Hepatic stellate cell (primary cell): ENCODE data around the gene CD300A.

ENCODE experiments used
- DNase-seq: peaks from one replicate; pipeline ENCODE4 v3.0.0; 2011; ENCODE audit warnings: low spot score

Gene CD300A

GRCh38 chr17:74439691-74440567 is 26.5 kb upstream of the CD300A start:
- DNase-seq: no peak

DNA sequence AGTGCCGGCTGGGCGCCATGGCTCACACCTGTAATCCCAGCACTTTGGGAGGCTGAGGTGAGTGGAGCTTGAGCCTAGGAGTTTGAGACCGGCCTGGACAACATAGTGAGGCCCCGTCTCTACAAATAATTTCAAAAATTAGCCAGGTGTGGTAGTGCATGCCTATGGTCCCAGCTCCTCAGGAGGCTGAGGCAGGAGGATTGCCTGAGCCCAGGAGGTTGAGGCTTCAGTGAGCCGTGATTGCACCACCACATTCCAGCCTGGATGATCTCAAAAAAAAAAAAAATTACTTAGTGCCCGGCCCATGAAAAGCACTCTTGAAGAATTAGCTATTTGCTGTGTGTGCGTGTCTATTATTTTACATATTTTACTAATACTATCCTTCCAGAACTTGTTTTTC is 24.9 kb upstream of the CD300A start:
- DNase-seq: no peak

DNA sequence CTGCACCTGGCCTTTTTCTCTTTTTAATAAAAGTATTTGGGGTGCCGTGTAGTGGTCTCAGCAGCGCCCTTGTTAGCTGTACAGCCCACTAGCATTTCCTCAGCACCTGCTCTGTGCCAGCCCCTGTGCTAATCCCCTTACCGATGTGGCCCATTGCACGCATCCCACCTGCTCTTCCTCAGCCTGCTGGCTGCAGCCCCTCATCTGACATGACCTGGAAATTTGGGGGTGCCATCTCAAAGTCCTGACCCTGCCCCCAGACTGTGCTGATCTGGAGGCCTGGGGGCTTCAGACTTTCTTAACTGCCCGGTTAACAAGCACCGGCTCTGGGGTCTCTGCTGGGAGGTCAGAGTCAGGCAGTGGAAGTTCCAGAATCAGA is 24.2 kb upstream of the CD300A start:
- no peak for DNase-seq

GRCh38 chr17:74442670-74443515 is 23.5 kb upstream of the CD300A start:
- no peak for DNase-seq

GRCh38 chr17:74443516-74444296 is 22.7 kb upstream of the CD300A start:
- no peak for DNase-seq

- no peak for DNase-seq
These were observed 22.0 kb upstream of the CD300A start for GRCh38 chr17:74444406-74444805.

GRCh38 chr17:74445158-74445557 is 21.3 kb upstream of the CD300A start:
- DNase-seq: no peak

- DNase-seq: no peak
These were observed 19.6 kb upstream of the CD300A start for GRCh38 chr17:74446551-74447500.

DNA sequence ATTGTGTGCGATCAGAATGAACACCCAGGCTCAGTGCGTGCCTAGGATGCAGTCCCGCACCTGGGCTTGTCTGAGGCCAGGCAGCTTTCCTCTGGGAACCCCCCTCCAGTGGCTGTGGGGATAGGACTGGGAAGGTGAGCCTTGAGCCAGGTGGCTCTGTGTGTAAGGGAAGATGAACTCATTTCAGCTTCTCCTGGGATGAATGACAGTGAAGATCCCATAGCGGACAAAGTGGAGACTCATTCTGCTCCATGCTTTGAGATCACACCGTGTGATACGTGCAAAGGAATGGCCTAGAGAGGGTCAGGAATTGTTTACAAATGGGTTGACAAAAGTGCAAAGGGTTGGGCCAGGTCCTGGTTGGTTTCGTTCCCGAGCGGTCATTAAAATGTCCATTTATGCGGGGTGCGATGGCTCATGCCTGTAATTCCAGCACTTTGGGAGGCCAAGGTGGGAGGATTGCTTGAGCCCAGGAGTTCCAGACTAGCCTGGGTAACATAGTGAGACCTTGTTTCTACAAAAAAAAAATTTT is 18.7 kb upstream of the CD300A start:
- no peak for DNase-seq

- no peak for DNase-seq
These were observed 17.7 kb upstream of the CD300A start for GRCh38 chr17:74448756-74449155.

- no peak for DNase-seq
These were observed 17.1 kb upstream of the CD300A start for GRCh38 chr17:74449306-74449705.

- DNase-seq: no peak
These were observed 16.7 kb upstream of the CD300A start for GRCh38 chr17:74449773-74450172.

DNA sequence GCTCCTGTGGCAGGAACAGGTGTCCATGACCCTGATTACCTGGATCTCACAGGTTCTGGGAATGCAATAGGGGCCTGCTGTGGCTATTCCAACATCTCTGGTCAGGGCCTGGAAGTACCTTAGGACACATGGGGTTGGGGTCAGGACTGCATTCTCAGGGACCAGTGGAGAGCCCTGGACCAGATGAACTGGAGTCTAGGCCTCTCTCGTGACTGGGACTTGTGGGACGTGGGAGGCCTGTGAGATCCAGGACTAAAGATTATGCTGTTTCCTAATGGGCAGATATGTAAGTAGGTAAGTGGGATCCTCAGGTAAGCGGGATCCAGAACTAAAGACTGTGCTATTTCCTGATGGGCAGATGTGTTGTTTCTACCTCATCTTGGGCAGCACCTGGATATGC is 16.2 kb upstream of the CD300A start:
- DNase-seq: no peak

- no peak for DNase-seq
These were observed 15.5 kb upstream of the CD300A start for GRCh38 chr17:74450925-74451403.

DNA sequence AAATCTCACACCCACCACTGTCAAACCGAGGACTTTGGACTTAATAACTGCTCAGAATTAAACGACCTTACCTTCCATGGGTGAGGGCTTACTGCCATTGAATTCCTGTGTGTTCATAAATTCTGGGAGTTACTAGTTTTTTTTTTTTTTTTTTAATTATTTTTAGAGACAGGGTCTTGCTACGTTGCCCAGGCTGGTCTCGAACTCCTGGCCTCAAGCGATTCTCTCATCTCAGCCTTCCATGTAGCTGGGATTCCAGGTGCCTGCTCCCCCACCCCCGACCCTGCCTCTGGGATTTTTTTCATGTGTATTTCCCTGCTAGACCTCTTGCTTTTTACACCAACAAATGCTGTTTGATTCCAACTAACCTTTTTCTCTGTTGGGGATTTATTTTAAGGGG is 14.9 kb upstream of the CD300A start:
- no peak for DNase-seq

GRCh38 chr17:74452033-74452840 is 14.2 kb upstream of the CD300A start:
- DNase-seq: no peak

DNA sequence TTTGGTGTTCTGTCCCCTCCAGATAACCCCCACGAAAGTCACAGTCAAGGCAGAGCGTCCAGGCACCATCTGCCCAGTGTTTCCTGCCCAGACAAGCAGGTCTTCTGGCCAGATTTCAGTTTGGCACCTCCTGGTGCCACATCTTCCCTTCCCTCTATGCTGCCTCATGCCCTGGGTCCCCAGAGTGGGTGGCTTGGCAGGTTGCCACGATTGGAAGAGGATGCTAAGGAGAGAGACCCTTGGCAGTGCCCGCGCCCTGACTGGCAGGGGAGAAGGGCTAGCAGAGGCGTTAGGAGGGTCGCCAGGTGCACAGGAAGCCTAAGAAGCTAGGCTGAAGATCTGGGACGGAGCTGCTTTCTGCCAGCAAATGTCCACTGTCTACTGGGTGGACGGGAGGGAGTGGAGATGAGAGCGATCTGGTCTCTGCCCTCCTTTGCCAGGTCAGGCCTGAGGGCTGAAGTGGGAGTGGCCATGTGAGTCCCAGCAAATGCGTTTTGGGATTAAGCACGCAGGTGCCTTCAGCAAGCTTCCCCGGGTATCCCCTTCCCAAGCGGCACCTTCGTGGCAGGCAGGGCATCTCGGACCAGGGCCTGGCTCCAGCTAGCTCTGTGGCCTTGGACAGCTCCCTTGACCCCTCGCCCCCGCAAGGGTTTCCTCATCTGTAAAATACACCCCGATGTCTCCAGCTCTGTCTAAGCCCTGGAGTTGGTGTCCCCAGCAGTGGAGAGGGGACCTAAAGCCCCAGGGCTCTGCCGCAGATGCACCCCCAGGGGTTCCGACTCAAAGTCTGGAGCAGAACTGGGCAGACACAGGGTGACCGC is 13.4 kb upstream of the CD300A start:
- no peak for DNase-seq

GRCh38 chr17:74453665-74454196 is 12.7 kb upstream of the CD300A start:
- DNase-seq: no peak
